ENCODE results near the gene SWAP70. TPM values are rescaled to one million over a fixed set of nuclear protein-coding genes. Genes with fewer than 3 reads are reported as not detected.

Gene SWAP70
- total and polyA plus RNA-seq, 2 of the 13 experiments (the other 11 are each of a cell fraction or from before 2014, with no cell fraction given), result 4.6 to 8.7 TPM

DNA sequence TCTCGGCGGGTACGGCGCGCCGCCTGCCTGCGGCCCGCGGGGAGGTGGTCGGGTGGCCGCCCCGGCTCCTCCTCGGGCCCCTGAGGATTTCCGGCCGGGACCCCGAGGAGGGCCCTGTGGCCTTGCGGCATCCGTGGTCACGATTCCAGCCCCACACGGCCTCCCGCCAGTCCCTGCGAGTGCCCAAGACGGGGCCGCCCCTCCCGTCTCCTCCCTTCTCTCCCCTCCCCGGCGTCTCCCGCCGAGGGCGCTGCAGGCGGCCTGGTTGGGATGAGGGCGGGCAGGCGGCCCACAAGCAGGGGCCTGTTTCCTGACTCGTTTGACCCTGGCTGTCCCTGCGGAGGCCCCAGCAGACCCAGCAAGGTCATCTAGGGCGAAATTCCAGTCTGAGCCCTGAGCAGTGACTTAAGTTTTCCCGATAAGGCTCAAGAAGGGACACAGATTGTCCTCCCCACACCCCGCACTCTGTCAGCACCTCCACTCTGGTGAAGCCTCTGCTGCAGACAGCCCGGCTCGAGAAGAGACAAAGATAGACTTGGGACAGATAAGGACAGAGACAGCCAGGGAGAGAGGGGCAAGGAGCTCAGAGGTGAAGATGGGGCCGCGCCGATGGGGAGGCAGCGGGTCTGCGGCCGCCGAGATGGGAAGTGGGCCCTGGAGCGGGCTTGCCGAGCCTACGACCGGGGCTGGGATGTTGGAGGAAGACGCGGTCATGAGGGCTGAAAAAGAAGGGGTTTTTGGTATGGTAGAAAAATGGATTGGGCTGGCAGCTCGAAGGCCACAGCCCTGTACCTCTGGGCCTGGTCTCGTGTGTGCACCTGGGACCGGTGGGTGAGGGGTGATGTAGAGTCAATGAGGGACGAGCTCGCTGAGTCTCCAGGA lies 95.0 kb downstream of the SWAP70 start (continued):
- TF ChIP-seq ZNF644 (CRISPR knock-in tag; IDR thresholded peaks at IDR 0.05; ENCODE audit: low read depth) (no peak), SSRP1 (CRISPR knock-in tag; IDR thresholded peaks at IDR 0.05) (no peak), EP300 (IDR thresholded peaks at IDR 0.05; ENCODE audit: low read depth in 2 of 2, low read length in 2 of 2) (peak in 1 of 2 experiments; percentile 8; a peak in 1 of 4 replicates), EP300 (CRISPR knock-in tag; IDR thresholded peaks at IDR 0.05; ENCODE audit: borderline replicate concordance) (0 out of 2 replicates have a peak, but pooled peaks have one; percentile 5), HNF4G (IDR thresholded peaks at IDR 0.05; ENCODE audit: borderline replicate concordance, low read depth, low read length) (no peak), HNF4G (CRISPR knock-in tag; IDR thresholded peaks at IDR 0.05; ENCODE audit: borderline replicate concordance, low read depth) (no peak), ZNF563 (CRISPR knock-in tag; IDR thresholded peaks at IDR 0.05) (peak; percentile 45), GABPB1 (CRISPR knock-in tag; IDR thresholded peaks at IDR 0.05) (peak; percentile 76; the same call in 1 of the 2 replicates), ZNF672 (CRISPR knock-in tag; IDR thresholded peaks at IDR 0.05) (no peak), ZFP62 (CRISPR knock-in tag; IDR thresholded peaks at IDR 0.05) (no peak), ZBTB21 (CRISPR knock-in tag; IDR thresholded peaks at IDR 0.05) (no peak), KLF16 (CRISPR knock-in tag; IDR thresholded peaks at IDR 0.05) (no peak), PHB2 (IDR thresholded peaks at IDR 0.05; ENCODE audit: partially characterized antibody) (no peak), MBNL3 (CRISPR knock-in tag; conservative IDR thresholded peaks at IDR 0.05) (no peak), XRCC5 (optimal IDR thresholded peaks at IDR 0.05; ENCODE audit: low read length) (no peak), POLR2AphosphoS2 (IDR thresholded peaks at IDR 0.05; ENCODE audit: low read depth, low read length) (no peak), ATAD3A (CRISPR knock-in tag; IDR thresholded peaks at IDR 0.05) (no peak), FOXJ3 (CRISPR knock-in tag; IDR thresholded peaks at IDR 0.05; ENCODE audit: borderline replicate concordance) (no peak), FOXO1 (CRISPR knock-in tag; IDR thresholded peaks at IDR 0.05) (no peak), LCORL (IDR thresholded peaks at IDR 0.05) (no peak), LCORL (CRISPR knock-in tag; IDR thresholded peaks at IDR 0.05) (peak; percentile 48; the same call in 1 of the 2 replicates), TEAD3 (CRISPR knock-in tag; optimal IDR thresholded peaks at IDR 0.05; ENCODE audit: borderline replicate concordance) (peak; percentile 37)
- TF ChIP-seq, protein P1, sequence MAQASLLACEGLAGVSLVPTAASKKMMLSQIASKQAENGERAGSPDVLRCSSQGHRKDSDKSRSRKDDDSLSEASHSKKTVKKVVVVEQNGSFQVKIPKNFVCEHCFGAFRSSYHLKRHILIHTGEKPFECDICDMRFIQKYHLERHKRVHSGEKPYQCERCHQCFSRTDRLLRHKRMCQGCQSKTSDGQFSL (CRISPR knock-in tag; IDR thresholded peaks at IDR 0.05), result peak; percentile 8; the same call in 1 of the 2 replicates
- TF ChIP-seq, protein P2, sequence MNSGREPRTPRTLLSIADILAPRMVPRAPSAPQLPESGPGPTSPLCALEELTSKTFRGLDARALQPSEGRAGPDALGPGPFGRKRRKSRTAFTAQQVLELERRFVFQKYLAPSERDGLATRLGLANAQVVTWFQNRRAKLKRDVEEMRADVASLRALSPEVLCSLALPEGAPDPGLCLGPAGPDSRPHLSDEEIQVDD (CRISPR knock-in tag; IDR thresholded peaks at IDR 0.05; ENCODE audit: borderline replicate concordance), result no peak
- TF ChIP-seq, protein P3, sequence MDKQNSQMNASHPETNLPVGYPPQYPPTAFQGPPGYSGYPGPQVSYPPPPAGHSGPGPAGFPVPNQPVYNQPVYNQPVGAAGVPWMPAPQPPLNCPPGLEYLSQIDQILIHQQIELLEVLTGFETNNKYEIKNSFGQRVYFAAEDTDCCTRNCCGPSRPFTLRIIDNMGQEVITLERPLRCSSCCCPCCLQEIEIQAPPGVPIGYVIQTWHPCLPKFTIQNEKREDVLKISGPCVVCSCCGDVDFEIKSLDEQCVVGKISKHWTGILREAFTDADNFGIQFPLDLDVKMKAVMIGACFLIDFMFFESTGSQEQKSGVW (CRISPR knock-in tag; IDR thresholded peaks at IDR 0.05; ENCODE audit: borderline replicate concordance), result no peak
- TF ChIP-seq, protein P4, sequence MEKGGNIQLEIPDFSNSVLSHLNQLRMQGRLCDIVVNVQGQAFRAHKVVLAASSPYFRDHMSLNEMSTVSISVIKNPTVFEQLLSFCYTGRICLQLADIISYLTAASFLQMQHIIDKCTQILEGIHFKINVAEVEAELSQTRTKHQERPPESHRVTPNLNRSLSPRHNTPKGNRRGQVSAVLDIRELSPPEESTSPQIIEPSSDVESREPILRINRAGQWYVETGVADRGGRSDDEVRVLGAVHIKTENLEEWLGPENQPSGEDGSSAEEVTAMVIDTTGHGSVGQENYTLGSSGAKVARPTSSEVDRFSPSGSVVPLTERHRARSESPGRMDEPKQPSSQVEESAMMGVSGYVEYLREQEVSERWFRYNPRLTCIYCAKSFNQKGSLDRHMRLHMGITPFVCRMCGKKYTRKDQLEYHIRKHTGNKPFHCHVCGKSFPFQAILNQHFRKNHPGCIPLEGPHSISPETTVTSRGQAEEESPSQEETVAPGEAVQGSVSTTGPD (CRISPR knock-in tag; IDR thresholded peaks at IDR 0.05), result no peak
- TF ChIP-seq, protein P5, sequence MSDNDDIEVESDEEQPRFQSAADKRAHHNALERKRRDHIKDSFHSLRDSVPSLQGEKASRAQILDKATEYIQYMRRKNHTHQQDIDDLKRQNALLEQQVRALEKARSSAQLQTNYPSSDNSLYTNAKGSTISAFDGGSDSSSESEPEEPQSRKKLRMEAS (IDR thresholded peaks at IDR 0.05), result 0 out of 2 replicates have a peak, but pooled peaks have one; percentile 39
- TF ChIP-seq, protein P6, sequence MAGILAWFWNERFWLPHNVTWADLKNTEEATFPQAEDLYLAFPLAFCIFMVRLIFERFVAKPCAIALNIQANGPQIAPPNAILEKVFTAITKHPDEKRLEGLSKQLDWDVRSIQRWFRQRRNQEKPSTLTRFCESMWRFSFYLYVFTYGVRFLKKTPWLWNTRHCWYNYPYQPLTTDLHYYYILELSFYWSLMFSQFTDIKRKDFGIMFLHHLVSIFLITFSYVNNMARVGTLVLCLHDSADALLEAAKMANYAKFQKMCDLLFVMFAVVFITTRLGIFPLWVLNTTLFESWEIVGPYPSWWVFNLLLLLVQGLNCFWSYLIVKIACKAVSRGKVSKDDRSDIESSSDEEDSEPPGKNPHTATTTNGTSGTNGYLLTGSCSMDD (CRISPR knock-in tag; IDR thresholded peaks at IDR 0.05), result no peak
